ENCODE results near the gene S100A14.

Gene S100A14

DNA sequence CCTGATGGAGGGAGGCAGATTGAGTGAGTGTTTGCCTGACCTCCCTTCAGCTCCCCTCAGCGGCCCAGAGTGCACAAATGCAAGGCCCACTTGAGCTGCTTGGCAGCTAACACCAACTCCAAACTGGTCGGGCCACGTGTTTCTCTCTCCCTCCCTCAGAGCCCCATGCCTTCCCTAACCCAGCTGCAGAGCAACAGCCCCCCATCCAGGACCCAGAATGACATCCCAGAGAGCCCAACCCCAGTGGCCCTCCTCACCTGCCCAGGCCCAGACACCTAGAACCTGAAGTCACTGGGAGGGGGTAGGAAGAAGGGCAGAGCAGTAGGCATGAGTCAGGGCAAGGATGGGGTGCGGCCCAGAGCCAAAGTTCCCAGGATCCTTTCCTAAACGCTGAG is 789 bp upstream of the S100A14 start:
- no peak for TF ChIP-seq ZNF274 (IDR thresholded peaks at IDR 0.05; ENCODE audit: low read depth, low read length)
- no peak overlapping the region for H3K4me3 ChIP-seq (ENCODE audit: low read length)

GRCh38 chr1:153615406-153615805 is 719 bp downstream of the S100A14 start:
- no peak overlapping the region for H3K4me3 ChIP-seq (ENCODE audit: low read length)
- no peak for TF ChIP-seq ZNF274 (IDR thresholded peaks at IDR 0.05; ENCODE audit: low read depth, low read length)

DNA sequence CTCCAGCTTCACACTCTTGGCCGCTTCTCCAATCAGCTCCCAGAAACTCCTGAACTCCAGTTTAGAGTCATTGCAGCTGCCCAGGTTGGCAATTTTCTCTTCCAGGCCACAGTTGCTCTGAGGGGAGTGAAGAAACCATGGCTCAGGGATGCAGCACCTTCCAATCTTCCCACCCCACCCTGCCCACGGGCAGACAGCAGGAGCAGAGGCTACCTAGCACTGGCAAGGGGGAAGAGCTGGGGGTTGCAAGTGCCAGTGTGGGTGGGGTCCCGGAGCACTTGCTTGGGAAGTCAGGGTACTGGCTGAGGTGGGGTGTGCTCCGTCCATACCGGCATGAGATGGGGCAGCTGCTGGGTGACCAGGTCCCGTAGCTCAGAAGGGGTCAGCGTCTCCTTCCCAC is 1.2 kb downstream of the S100A14 start:
- TF ChIP-seq ZNF274 (IDR thresholded peaks at IDR 0.05; ENCODE audit: low read depth, low read length), result no peak
- no peak overlapping the region for H3K4me3 ChIP-seq (ENCODE audit: low read length)

GRCh38 chr1:153614189-153614900 is 1.8 kb downstream of the S100A14 start:
- H3K4me3 ChIP-seq (ENCODE audit: low read length), result no peak overlapping the region

GRCh38 chr1:153613406-153613805 is 2.7 kb downstream of the S100A14 start:
- no peak for TF ChIP-seq ZNF274 (IDR thresholded peaks at IDR 0.05; ENCODE audit: low read depth, low read length)
- H3K4me3 ChIP-seq (ENCODE audit: low read length), result no peak overlapping the region

More at GRCh38 chr1:153614189-153614900, 1.8 kb downstream of the S100A14 start:
- TF ChIP-seq ZNF274 (IDR thresholded peaks at IDR 0.05; ENCODE audit: low read depth, low read length), result no peak

DNA sequence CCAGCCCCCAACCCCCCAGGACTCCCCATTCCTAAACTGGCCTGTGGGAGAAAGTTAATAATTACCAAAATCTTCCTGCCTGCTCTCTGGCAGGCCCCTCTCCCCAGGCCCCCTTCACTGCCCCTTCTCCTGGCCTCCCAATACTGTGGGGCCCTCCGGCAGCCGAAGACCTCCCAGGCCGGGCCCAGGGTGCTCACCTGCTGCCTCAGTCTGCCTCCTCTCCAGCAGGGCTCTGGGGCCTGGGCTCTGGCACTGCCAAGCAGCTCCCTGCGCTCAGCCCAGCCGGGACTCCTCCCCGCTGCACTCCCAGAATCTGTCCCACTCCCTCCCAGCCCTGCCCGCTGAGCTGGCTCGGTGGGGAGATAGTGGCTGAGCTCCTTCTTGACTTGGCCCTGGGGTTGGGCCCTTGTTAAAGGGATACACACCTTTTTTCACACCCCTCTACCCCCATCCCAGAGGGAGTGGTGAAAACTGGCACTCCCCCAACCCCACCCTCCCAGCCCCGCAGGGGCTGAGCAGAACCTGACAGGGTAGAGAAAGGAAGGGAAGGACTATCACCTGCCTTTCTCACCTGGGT is 3.3 kb downstream of the S100A14 start, which contains the start of gene S100A16:
Gene S100A16, minus strand, starts transcription at position 383 of the 577 bp plus-strand sequence. CDS start 4,986 bp downstream, outside the sequence.
- H3K4me3 ChIP-seq (ENCODE audit: low read length), result no peak within 1 kb of the TSS
- no peak for TF ChIP-seq ZNF274 (IDR thresholded peaks at IDR 0.05; ENCODE audit: low read depth, low read length)

DNA sequence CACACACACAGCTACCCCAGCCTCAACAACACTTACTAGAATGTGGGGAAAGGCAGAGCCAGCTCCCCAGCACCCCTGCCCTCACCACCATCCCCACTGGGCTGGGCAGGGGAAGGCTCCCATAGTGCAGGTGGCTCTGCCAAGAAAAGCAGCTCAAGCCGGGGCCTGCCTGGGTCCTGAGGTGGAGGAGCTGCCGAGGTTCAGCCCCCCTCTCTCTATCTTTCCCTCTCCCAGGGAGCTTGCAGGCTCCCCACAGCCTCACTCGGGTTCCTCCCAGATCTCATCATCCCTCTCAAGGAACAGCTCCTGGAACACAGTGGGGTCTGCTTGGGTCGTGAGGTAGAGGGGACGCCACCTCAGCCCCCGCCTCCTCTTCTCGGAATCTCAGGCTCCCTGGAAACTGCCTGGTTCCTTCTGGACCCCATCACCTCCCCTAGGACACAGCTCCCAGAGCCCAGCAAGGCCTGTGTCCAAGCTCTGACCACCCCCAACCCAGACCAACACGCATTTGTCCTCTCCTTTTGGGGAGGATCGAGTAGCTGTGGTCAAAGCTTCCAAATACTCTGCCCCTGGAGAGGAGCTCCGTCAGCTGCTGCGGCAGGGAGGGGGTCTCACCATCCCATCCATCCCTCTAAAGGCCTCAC is 3.9 kb downstream of the S100A14 start:
- TF ChIP-seq ZNF274 (IDR thresholded peaks at IDR 0.05; ENCODE audit: low read depth, low read length), result no peak
- no peak overlapping the region for H3K4me3 ChIP-seq (ENCODE audit: low read length)

GRCh38 chr1:153611356-153611755 is 4.8 kb downstream of the S100A14 start:
- no peak for TF ChIP-seq ZNF274 (IDR thresholded peaks at IDR 0.05; ENCODE audit: low read depth, low read length)
- H3K4me3 ChIP-seq (ENCODE audit: low read length), result no peak overlapping the region

DNA sequence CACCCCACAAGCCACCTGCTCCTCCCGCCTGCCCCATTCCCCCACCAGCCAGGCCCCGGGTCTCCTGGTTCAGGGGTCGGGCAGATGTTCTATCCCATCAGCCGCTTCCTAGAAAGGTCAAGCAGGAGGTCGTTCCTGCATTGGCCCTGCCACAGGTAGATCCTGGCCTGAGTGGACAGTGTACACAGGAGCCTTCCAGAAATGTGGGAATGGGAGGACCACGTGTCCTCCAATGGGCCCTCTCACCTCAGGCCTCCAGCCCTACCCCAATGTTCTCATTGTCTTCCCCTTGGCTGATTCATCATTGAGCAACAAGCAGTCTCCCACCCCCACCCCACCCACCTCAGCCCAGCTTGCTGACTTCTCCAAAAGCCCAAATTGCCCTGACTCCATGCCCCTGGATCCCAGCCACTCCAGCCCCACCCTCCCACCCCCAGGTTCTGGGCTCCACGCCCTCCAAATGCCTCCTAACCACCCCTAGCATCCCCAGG is 5.3 kb downstream of the S100A14 start:
- no peak for TF ChIP-seq ZNF274 (IDR thresholded peaks at IDR 0.05; ENCODE audit: low read depth, low read length)
- H3K4me3 ChIP-seq (ENCODE audit: low read length), result no peak overlapping the region

DNA sequence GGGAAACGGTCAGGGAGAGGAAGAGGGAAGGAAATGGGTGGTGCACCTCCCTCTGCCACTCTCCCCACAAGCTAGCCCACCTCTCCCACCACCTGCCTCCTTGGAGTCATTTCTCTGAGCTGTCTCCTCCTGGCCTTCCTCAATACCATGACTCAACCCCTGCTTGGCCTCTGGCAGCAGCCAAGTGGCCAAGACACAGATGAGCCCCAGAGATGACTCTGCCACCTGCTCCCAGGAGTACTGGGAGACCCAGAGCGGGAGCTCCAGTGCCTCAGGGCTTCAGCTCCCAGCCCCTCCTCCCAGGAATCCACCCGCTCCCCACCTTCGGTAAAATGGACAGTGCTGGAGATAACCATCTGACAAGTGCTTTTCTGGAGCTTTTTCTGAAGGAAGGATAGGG is 5.8 kb downstream of the S100A14 start:
- H3K4me3 ChIP-seq (ENCODE audit: low read length), result no peak overlapping the region
- no peak for TF ChIP-seq ZNF274 (IDR thresholded peaks at IDR 0.05; ENCODE audit: low read depth, low read length)

DNA sequence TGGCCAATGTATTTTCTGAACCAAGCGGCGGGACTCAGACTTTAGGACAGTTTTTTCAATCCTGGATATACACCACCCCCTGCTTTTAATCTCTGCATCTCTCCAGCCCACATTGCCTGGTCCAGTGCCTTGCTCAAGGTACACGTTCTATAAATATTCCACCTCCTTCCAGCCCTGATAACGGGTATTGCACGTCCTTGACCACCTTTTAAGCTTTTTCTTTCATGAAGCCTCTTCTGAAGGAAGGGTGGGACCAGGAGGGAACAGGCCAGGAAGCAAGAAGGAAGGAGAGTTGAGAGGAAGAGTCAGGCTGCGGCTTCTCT is 6.6 kb downstream of the S100A14 start:
- H3K4me3 ChIP-seq (ENCODE audit: low read length), result no peak overlapping the region
- TF ChIP-seq ZNF274 (IDR thresholded peaks at IDR 0.05; ENCODE audit: low read depth, low read length), result no peak

GRCh38 chr1:153608742-153609584 is 7.2 kb downstream of the S100A14 start:
- TF ChIP-seq ZNF274 (IDR thresholded peaks at IDR 0.05; ENCODE audit: low read depth, low read length), result no peak
- H3K4me3 ChIP-seq (ENCODE audit: low read length), result no peak overlapping the region

GRCh38 chr1:153608089-153608682 is 7.9 kb downstream of the S100A14 start:
- no peak for TF ChIP-seq ZNF274 (IDR thresholded peaks at IDR 0.05; ENCODE audit: low read depth, low read length)
- H3K4me3 ChIP-seq (ENCODE audit: low read length), result no peak overlapping the region

DNA sequence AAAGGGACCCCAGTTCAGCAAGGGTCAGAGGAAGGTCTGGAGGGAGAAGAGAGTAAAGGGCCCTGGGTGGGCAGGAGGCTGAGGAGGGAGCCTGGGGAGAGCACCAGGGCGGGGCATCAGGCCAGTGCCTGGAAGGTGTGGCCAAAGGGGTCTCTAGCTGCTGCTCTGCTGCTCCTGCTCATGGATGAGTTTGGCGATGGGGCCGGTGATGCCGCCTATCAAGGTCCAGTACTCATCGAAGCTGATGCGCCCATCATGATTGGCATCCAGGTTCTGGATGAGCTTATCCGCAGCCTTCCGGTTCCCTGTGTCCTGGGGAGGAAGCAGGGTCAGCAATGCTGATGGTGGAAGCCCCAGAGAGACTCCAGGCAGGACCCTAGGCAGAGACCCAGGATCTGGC is 8.7 kb downstream of the S100A14 start:
- no peak for TF ChIP-seq ZNF274 (IDR thresholded peaks at IDR 0.05; ENCODE audit: low read depth, low read length)
- no peak overlapping the region for H3K4me3 ChIP-seq (ENCODE audit: low read length)

Measured in GM08714 (cell line).